Endodermal cell (in vitro differentiated cells): Measurements from ENCODE around the gene PSEN1. TPM values are rescaled to one million over a fixed set of nuclear protein-coding genes. Genes with fewer than 3 reads are reported as not detected.

Experiments
- DNase-seq: peaks from one replicate; pipeline ENCODE4 v3.0.0-alpha.2; 2017
- H3K27ac ChIP-seq: 2 replicates; pipeline ENCODE4 v1.5.1; 2013; ENCODE audit warnings: mild to moderate bottlenecking, low read depth, low read length, moderate library complexity
- H3K27me3 ChIP-seq: 2 replicates; pipeline ENCODE4 v1.6.1; 2013; ENCODE audit warnings: mild to moderate bottlenecking, low read length, moderate library complexity; ENCODE audit not compliant: insufficient read depth, control insufficient read depth, poor library complexity, severe bottlenecking
- H3K36me3 ChIP-seq: 2 replicates; pipeline ENCODE4 v1.7.0; 2013; ENCODE audit warnings: mild to moderate bottlenecking, low read length, moderate library complexity; ENCODE audit not compliant: control insufficient read depth, insufficient read depth
- H3K4me1 ChIP-seq: one replicate; pipeline ENCODE4 v1.7.0; 2013; ENCODE audit warnings: low read length; ENCODE audit not compliant: control insufficient read depth, insufficient read depth
- H3K4me3 ChIP-seq: 2 replicates; pipeline ENCODE4 v1.5.1; 2013; ENCODE audit warnings: mild to moderate bottlenecking, low read length, moderate library complexity
- H3K9ac ChIP-seq: 2 replicates; pipeline ENCODE4 v1.6.1; 2013; ENCODE audit warnings: mild to moderate bottlenecking, low read length, moderate library complexity; ENCODE audit not compliant: poor library complexity, severe bottlenecking; ENCODE audit errors: extremely low read depth
- H3K9me3 ChIP-seq: 2 replicates; pipeline ENCODE4 v1.6.1; 2013; ENCODE audit warnings: mild to moderate bottlenecking, low read length, moderate library complexity; ENCODE audit not compliant: control insufficient read depth
- H3K27ac Mint-ChIP-seq: 2 replicates; pipeline ENCODE4 v1.8.0; 2020; ENCODE audit warnings: mixed read lengths
- H3K27me3 Mint-ChIP-seq: 2 replicates; pipeline ENCODE4 v1.8.0; 2021; ENCODE audit warnings: mild to moderate bottlenecking, mixed read lengths; ENCODE audit not compliant: insufficient read depth
- H3K36me3 Mint-ChIP-seq: 2 replicates; pipeline ENCODE4 v1.8.0; 2020; ENCODE audit warnings: low read depth, mixed read lengths
- H3K4me1 Mint-ChIP-seq: 2 replicates; pipeline ENCODE4 v1.8.0; 2020; ENCODE audit warnings: mixed read lengths
- H3K4me3 Mint-ChIP-seq: 2 replicates; pipeline ENCODE4 v1.8.0; 2020; ENCODE audit warnings: mild to moderate bottlenecking, moderate library complexity, mixed read lengths
- H3K9me3 Mint-ChIP-seq: 2 replicates; pipeline ENCODE4 v1.8.0; 2020; ENCODE audit warnings: mild to moderate bottlenecking, mixed read lengths
- CTCF ChIP-seq: fragments of 200-600 bp; sonication (generic); conservative IDR thresholded peaks from 2 replicates; pipeline ENCODE4 v1.5.0; 2021; ENCODE audit warnings: antibody characterized with exemption, mild to moderate bottlenecking
- WGBS, 2 experiments: methylation state at CpG; one replicate each; pipeline versions ENCODE4 v1.1.5 to v1.1.7; 2013; ENCODE audit warnings: missing lambda C conversion rate in 2 of 2, mixed read lengths in 1 of 2; ENCODE audit not compliant: insufficient coverage in 1 of 2, insufficient read length in 1 of 2; 5-methylcytosine and 5-hydroxymethylcytosine counted together
- total RNA-seq, 2 donors: library from RNA; stranded (reverse); fragmentation: NEBNext Ultra II Directional in 1 of 2; extraction: Animal tissue kit (Norgen Biotek cat#: 25700) in 1 of 2; gene quantifications; 2 replicates in 1 of 2; 3 replicates in 1 of 2; pipeline ENCODE4 v1.2.1, GENCODE V29; 2021

The PSEN1 gene
- total RNA-seq, 2 donors from 2014 or later = 45.7 to 49.9 TPM

- no peak overlapping the region for H3K27ac Mint-ChIP-seq
- H3K36me3 Mint-ChIP-seq = peaks cover 2% of the 10 kb centered on the region
- Histone ChIP-seq H3K4me1 (no peaks in the 10 kb centered on the region), H3K4me3 (no peak overlapping the region), H3K27me3 (peaks cover 9% of the 10 kb centered on the region), H3K9me3 (no peaks in the 10 kb centered on the region), H3K9ac (no peak overlapping the region), H3K36me3 (no peaks in the 10 kb centered on the region), H3K27ac (no peak overlapping the region)
- no peaks in the 10 kb centered on the region for H3K9me3 Mint-ChIP-seq
- 100% methylated on average over 1 of the region's 1 CpG for WGBS, 2 experiments
- no peak for TF ChIP-seq CTCF
- H3K27me3 Mint-ChIP-seq = peaks cover 24% of the 10 kb centered on the region
- no peak overlapping the region for H3K4me3 Mint-ChIP-seq
- no peak for DNase-seq
- H3K4me1 Mint-ChIP-seq = no peaks in the 10 kb centered on the region
Observed at GRCh38 chr14:73249108-73249507, 112.8 kb downstream of the PSEN1 start.

- no peak for DNase-seq
- Mint-ChIP-seq H3K4me3 (no peak overlapping the region), H3K4me1 (no peaks in the 10 kb centered on the region), H3K36me3 (peaks cover 2% of the 10 kb centered on the region), H3K9me3 (no peaks in the 10 kb centered on the region), H3K27me3 (peaks cover 18% of the 10 kb centered on the region), H3K27ac (no peak overlapping the region)
- no peaks in the 10 kb centered on the region for H3K9me3 ChIP-seq
- no peak for TF ChIP-seq CTCF
- WGBS, 2 experiments = 91 to 95% methylated on average over 6 to 11 of the region's 13 CpGs
- no peak overlapping the region for H3K4me3 ChIP-seq
- H3K27ac ChIP-seq = no peak overlapping the region
- peaks cover 7% of the 10 kb centered on the region for H3K27me3 ChIP-seq
- no peak overlapping the region for H3K9ac ChIP-seq
- no peaks in the 10 kb centered on the region for H3K36me3 ChIP-seq
- no peaks in the 10 kb centered on the region for H3K4me1 ChIP-seq
Observed at GRCh38 chr14:73249564-73250316, 113.4 kb downstream of the PSEN1 start.

- Histone ChIP-seq H3K36me3 (no peaks in the 10 kb centered on the region), H3K4me3 (no peak overlapping the region), H3K4me1 (no peaks in the 10 kb centered on the region), H3K9me3 (no peaks in the 10 kb centered on the region), H3K27me3 (peaks cover 2% of the 10 kb centered on the region), H3K27ac (no peak overlapping the region), H3K9ac (no peak overlapping the region)
- H3K9me3 Mint-ChIP-seq = no peaks in the 10 kb centered on the region
- H3K36me3 Mint-ChIP-seq = peaks cover 4% of the 10 kb centered on the region
- no peaks in the 10 kb centered on the region for H3K4me1 Mint-ChIP-seq
- no peak for TF ChIP-seq CTCF
- H3K27me3 Mint-ChIP-seq = peaks cover 12% of the 10 kb centered on the region
- no peak overlapping the region for H3K4me3 Mint-ChIP-seq
- WGBS, 2 experiments = 92 to 95% methylated on average over 9 to 11 of the region's 11 CpGs
- H3K27ac Mint-ChIP-seq = no peak overlapping the region
- DNase-seq = peak; percentile 36
Observed at GRCh38 chr14:73250317-73250713, 114.0 kb downstream of the PSEN1 start.
